Measurements from ENCODE around the gene ADGRL2.

DNA sequence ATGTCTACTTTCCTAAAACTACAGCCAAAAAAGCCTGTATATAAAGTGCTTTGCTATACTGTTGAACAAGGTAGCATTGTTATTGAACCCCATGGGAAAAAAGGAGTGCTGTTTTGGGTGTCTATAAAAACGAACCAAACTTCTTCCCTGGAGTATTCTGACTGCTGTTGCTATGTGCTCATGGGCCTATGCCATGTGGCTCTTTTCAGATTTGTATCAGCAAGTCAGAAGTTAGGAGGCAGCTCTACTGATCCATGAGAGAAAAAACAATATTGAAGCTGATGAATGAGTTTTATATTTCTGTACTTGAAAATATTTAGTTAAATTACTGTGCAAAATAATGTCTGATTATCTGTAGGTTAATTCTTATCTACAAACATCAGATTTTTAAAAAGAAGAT, 66.5 kb downstream of the ADGRL2 start:
- TF ChIP-seq POLR2AphosphoS5 (IDR thresholded peaks at IDR 0.05; ENCODE audit: low read depth) = no peak
- TF ChIP-seq, protein P1, sequence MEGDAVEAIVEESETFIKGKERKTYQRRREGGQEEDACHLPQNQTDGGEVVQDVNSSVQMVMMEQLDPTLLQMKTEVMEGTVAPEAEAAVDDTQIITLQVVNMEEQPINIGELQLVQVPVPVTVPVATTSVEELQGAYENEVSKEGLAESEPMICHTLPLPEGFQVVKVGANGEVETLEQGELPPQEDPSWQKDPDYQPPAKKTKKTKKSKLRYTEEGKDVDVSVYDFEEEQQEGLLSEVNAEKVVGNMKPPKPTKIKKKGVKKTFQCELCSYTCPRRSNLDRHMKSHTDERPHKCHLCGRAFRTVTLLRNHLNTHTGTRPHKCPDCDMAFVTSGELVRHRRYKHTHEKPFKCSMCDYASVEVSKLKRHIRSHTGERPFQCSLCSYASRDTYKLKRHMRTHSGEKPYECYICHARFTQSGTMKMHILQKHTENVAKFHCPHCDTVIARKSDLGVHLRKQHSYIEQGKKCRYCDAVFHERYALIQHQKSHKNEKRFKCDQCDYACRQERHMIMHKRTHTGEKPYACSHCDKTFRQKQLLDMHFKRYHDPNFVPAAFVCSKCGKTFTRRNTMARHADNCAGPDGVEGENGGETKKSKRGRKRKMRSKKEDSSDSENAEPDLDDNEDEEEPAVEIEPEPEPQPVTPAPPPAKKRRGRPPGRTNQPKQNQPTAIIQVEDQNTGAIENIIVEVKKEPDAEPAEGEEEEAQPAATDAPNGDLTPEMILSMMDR (conservative IDR thresholded peaks at IDR 0.05; ENCODE audit: low read depth in 2 of 2) = no peak
- TF ChIP-seq, protein P2, sequence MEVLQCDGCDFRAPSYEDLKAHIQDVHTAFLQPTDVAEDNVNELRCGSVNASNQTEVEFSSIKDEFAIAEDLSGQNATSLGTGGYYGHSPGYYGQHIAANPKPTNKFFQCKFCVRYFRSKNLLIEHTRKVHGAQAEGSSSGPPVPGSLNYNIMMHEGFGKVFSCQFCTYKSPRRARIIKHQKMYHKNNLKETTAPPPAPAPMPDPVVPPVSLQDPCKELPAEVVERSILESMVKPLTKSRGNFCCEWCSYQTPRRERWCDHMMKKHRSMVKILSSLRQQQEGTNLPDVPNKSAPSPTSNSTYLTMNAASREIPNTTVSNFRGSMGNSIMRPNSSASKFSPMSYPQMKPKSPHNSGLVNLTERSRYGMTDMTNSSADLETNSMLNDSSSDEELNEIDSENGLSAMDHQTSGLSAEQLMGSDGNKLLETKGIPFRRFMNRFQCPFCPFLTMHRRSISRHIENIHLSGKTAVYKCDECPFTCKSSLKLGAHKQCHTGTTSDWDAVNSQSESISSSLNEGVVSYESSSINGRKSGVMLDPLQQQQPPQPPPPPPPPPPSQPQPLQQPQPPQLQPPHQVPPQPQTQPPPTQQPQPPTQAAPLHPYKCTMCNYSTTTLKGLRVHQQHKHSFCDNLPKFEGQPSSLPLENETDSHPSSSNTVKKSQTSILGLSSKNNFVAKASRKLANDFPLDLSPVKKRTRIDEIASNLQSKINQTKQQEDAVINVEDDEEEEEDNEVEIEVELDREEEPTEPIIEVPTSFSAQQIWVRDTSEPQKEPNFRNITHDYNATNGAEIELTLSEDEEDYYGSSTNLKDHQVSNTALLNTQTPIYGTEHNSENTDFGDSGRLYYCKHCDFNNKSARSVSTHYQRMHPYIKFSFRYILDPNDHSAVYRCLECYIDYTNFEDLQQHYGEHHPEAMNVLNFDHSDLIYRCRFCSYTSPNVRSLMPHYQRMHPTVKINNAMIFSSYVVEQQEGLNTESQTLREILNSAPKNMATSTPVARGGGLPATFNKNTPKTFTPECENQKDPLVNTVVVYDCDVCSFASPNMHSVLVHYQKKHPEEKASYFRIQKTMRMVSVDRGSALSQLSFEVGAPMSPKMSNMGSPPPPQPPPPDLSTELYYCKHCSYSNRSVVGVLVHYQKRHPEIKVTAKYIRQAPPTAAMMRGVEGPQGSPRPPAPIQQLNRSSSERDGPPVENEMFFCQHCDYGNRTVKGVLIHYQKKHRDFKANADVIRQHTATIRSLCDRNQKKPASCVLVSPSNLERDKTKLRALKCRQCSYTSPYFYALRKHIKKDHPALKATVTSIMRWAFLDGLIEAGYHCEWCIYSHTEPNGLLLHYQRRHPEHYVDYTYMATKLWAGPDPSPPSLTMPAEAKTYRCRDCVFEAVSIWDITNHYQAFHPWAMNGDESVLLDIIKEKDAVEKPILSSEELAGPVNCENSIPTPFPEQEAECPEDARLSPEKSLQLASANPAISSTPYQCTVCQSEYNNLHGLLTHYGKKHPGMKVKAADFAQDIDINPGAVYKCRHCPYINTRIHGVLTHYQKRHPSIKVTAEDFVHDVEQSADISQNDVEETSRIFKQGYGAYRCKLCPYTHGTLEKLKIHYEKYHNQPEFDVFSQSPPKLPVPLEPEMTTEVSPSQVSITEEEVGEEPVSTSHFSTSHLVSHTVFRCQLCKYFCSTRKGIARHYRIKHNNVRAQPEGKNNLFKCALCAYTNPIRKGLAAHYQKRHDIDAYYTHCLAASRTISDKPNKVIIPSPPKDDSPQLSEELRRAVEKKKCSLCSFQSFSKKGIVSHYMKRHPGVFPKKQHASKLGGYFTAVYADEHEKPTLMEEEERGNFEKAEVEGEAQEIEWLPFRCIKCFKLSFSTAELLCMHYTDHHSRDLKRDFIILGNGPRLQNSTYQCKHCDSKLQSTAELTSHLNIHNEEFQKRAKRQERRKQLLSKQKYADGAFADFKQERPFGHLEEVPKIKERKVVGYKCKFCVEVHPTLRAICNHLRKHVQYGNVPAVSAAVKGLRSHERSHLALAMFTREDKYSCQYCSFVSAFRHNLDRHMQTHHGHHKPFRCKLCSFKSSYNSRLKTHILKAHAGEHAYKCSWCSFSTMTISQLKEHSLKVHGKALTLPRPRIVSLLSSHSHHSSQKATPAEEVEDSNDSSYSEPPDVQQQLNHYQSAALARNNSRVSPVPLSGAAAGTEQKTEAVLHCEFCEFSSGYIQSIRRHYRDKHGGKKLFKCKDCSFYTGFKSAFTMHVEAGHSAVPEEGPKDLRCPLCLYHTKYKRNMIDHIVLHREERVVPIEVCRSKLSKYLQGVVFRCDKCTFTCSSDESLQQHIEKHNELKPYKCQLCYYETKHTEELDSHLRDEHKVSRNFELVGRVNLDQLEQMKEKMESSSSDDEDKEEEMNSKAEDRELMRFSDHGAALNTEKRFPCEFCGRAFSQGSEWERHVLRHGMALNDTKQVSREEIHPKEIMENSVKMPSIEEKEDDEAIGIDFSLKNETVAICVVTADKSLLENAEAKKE (CRISPR knock-in tag; IDR thresholded peaks at IDR 0.05) = no peak
- TF ChIP-seq EZH2 (IDR thresholded peaks at IDR 0.05; ENCODE audit: low read depth, unreplicated experiment) = no peak
- TF ChIP-seq REST (IDR thresholded peaks at IDR 0.05; ENCODE audit: unreplicated experiment) = no peak
- no peak for TF ChIP-seq JUNB (IDR thresholded peaks at IDR 0.05; ENCODE audit: unreplicated experiment)
- TF ChIP-seq EZH2phosphoT487 (IDR thresholded peaks at IDR 0.05; ENCODE audit: unreplicated experiment) = no peak
